ENCODE results near the gene LEF1. TPM values are rescaled to one million over a fixed set of nuclear protein-coding genes. Genes with fewer than 3 reads are reported as not detected.
A peak's percentile ranks its signal among the peaks of the same experiment; 100 is the strongest.
"Not testable (repeated sequence)": the region's sequence is repeated elsewhere in the genome, so short reads cannot be mapped to it uniquely, and the experiment has no call there.

The LEF1 gene
- total RNA-seq, 1 donor from 2014 or later, result 139 TPM

GRCh38 chr4:108068442-108068841 is 100.3 kb downstream of the LEF1 start:
- intact Hi-C loops (cut with micrococcal nuclease), result no loop called here
- Mint-ChIP-seq H3K27ac (no peak overlapping the region), H3K4me3 (no peak overlapping the region), H3K4me1 (ENCODE audit: low read depth) (peaks cover 73% of the 10 kb centered on the region), H3K27me3 (ENCODE audit: insufficient read depth) (no peaks in the 10 kb centered on the region), H3K9me3 (no peaks in the 10 kb centered on the region), H3K36me3 (ENCODE audit: low read depth) (peaks cover 51% of the 10 kb centered on the region)
- DNase-seq (ENCODE audit: low spot score), result no peak

DNA sequence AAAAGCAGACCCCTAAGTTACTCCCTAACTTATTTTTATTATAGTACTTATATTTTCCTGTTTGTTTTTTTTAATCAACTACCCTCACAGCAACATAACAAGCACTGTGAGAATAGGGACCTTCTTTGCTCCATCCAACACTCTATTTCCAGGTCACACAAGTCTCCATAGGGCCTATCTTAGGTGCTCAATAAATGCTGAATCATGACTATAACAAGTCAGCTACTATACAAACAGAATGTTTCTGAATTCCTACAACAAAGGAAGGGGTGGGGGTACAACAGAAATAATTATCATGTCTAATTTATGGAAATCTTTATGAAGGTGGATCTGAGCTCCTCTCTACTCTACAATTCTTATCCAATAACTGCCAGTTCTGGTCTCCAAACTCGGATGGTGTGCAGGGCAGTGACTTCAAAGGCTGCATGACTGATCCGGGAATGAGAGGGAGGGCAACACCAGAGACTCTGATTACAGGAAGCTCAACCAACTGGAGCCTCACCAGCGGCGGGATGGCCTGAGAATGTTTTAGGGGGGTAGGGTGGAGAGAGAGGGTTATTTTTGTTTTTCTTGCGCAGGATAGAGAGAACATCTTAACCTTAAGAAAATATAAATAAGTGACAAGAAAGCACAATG is 107.9 kb downstream of the LEF1 start:
- peaks cover 37% of the 10 kb centered on the region for H3K36me3 Mint-ChIP-seq (ENCODE audit: low read depth)

DNA sequence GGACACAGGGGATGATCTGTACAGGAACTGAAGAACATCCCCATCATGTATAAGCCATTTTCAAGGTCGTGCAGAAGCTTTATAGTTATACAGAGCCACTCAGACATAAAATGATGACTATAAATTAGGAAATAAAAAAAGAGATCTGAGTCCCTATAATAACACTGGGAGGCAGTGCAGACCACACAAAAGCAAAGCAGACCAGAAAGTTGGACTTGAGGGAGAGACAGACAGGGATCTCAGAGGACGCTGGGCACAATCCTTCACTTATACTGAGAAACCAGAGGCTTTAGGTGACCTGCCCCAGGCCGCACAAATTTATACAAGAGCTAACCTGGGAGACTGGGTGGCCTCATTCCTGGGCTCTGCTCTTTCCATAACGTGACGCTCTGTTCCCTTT is 108.6 kb downstream of the LEF1 start:
- intact Hi-C loops (cut with micrococcal nuclease), result no loop called here
- H3K4me3 Mint-ChIP-seq, result no peak overlapping the region
- peaks cover 37% of the 10 kb centered on the region for H3K36me3 Mint-ChIP-seq (ENCODE audit: low read depth)
- H3K27me3 Mint-ChIP-seq (ENCODE audit: insufficient read depth), result no peaks in the 10 kb centered on the region
- H3K9me3 Mint-ChIP-seq, result no peaks in the 10 kb centered on the region
- peaks cover 57% of the 10 kb centered on the region for H3K4me1 Mint-ChIP-seq (ENCODE audit: low read depth)
- peak overlapping the region; percentile 32 for H3K27ac Mint-ChIP-seq
- no peak for DNase-seq (ENCODE audit: low spot score)

More for the DNA sequence above, 107.9 kb downstream of the LEF1 start:
- intact Hi-C loops (cut with micrococcal nuclease), result no loop called here
- Mint-ChIP-seq H3K9me3 (no peaks in the 10 kb centered on the region), H3K27ac (no peak overlapping the region), H3K4me3 (no peak overlapping the region), H3K4me1 (ENCODE audit: low read depth) (peaks cover 51% of the 10 kb centered on the region), H3K27me3 (ENCODE audit: insufficient read depth) (no peaks in the 10 kb centered on the region)
- DNase-seq (ENCODE audit: low spot score), result no peak

DNA sequence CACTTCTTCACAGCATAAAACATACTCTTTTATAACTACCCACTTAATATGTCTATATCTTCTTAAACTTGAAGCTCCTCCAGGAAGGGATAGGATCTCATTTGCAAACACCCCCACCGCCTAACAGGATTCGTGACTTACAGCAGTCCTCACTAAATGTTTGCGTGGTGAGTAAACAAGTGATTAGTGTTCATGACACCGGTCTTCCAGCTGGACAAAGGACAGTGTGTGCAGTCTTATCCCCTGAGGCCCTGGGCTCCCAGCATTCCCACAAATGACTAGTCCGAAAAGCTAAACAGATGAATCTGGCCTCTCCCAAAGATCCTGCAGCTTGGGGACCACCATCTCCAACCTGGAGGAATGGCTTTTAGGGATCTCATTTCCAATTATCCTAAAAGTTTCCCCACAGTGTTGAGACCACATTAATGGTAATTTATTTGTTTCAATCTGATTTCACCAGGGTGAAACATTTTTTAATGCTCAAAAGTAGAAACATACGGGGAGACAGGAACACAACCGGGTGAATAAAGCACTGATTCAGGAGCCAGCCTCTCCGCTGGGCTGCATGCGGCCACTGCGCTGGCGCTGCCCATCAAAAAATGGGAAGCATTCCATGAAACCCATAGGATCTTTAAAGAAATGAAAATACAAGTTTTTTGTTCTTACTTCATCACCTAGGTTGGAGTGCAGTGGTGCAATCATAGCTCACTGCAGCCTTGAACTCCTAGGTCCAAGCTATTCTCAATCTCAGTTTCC is 109.9 kb downstream of the LEF1 start:
- Mint-ChIP-seq H3K9me3 (no peaks in the 10 kb centered on the region), H3K4me3 (no peak overlapping the region), H3K36me3 (ENCODE audit: low read depth) (peaks cover 37% of the 10 kb centered on the region), H3K27ac (peak overlapping the region; percentile 21), H3K4me1 (ENCODE audit: low read depth) (peaks cover 60% of the 10 kb centered on the region), H3K27me3 (ENCODE audit: insufficient read depth) (no peaks in the 10 kb centered on the region)
- no peak for DNase-seq (ENCODE audit: low spot score)
- intact Hi-C loops (cut with micrococcal nuclease), result no loop called here

GRCh38 chr4:108056418-108056817 is 112.3 kb downstream of the LEF1 start:
- Mint-ChIP-seq H3K4me1 (ENCODE audit: low read depth) (peaks cover 67% of the 10 kb centered on the region), H3K27ac (no peak overlapping the region), H3K27me3 (ENCODE audit: insufficient read depth) (no peaks in the 10 kb centered on the region), H3K4me3 (no peak overlapping the region), H3K36me3 (ENCODE audit: low read depth) (peaks cover 38% of the 10 kb centered on the region), H3K9me3 (no peaks in the 10 kb centered on the region)
- no peak for DNase-seq (ENCODE audit: low spot score)
- intact Hi-C loops (cut with micrococcal nuclease), result no loop called here

DNA sequence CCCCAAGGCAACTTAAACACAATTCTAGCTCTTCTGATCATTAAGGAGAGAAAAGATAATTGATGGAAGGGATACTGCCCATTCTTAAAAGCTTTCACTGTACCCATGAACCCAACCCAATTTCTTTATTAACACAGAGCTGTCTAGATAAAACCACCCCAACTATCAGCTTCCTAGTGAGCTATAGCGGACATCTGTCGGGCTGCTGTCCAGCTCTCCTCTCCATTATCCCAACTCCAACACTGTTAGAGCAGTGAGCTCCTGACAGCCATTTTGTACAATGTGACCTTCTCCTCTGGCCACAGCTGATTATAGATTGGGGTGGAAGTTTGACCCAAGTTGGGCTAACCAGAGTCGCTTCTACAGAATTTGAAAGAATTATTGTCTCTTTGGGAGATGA is 112.9 kb downstream of the LEF1 start:
- H3K27ac Mint-ChIP-seq, result peak overlapping the region; percentile 43
- intact Hi-C loops (cut with micrococcal nuclease), result no loop called here
- no peak overlapping the region for H3K4me3 Mint-ChIP-seq
- no peaks in the 10 kb centered on the region for H3K27me3 Mint-ChIP-seq (ENCODE audit: insufficient read depth)
- DNase-seq (ENCODE audit: low spot score), result no peak
- H3K9me3 Mint-ChIP-seq, result no peaks in the 10 kb centered on the region
- H3K36me3 Mint-ChIP-seq (ENCODE audit: low read depth), result peaks cover 43% of the 10 kb centered on the region
- H3K4me1 Mint-ChIP-seq (ENCODE audit: low read depth), result peaks cover 70% of the 10 kb centered on the region

GRCh38 chr4:108054025-108054638 is 114.6 kb downstream of the LEF1 start:
- peak overlapping the region; percentile 58 for H3K4me3 Mint-ChIP-seq
- no peaks in the 10 kb centered on the region for H3K9me3 Mint-ChIP-seq
- DNase-seq (ENCODE audit: low spot score), result no peak
- peaks cover 41% of the 10 kb centered on the region for H3K36me3 Mint-ChIP-seq (ENCODE audit: low read depth)
- intact Hi-C loops (cut with micrococcal nuclease), result no loop called here
- H3K4me1 Mint-ChIP-seq (ENCODE audit: low read depth), result peaks cover 82% of the 10 kb centered on the region
- no peaks in the 10 kb centered on the region for H3K27me3 Mint-ChIP-seq (ENCODE audit: insufficient read depth)
- H3K27ac Mint-ChIP-seq, result peak overlapping the region; percentile 74

GRCh38 chr4:108053251-108053711 is 115.5 kb downstream of the LEF1 start:
- H3K36me3 Mint-ChIP-seq (ENCODE audit: low read depth), result peaks cover 45% of the 10 kb centered on the region
- peaks cover 82% of the 10 kb centered on the region for H3K4me1 Mint-ChIP-seq (ENCODE audit: low read depth)
- no peaks in the 10 kb centered on the region for H3K27me3 Mint-ChIP-seq (ENCODE audit: insufficient read depth)
- peak overlapping the region; percentile 85 for H3K27ac Mint-ChIP-seq
- DNase-seq (ENCODE audit: low spot score), result no peak
- H3K4me3 Mint-ChIP-seq, result peak overlapping the region; percentile 52
- intact Hi-C loops (cut with micrococcal nuclease), result loop anchor here (1.0 to 2.0 kb wide), 3 partner anchors 10 to 22 kb away; no protein-coding TSS in a partner anchor
- no peaks in the 10 kb centered on the region for H3K9me3 Mint-ChIP-seq

GRCh38 chr4:108052558-108053120 is 116.1 kb downstream of the LEF1 start:
- Mint-ChIP-seq H3K4me3 (peak overlapping the region; percentile 52), H3K27ac (peak overlapping the region; percentile 85), H3K36me3 (ENCODE audit: low read depth) (peaks cover 49% of the 10 kb centered on the region), H3K4me1 (ENCODE audit: low read depth) (peaks cover 81% of the 10 kb centered on the region), H3K9me3 (no peaks in the 10 kb centered on the region), H3K27me3 (ENCODE audit: insufficient read depth) (no peaks in the 10 kb centered on the region)
- intact Hi-C loops (cut with micrococcal nuclease), result loop anchor here (1.0 to 2.0 kb wide), 3 partner anchors 11 to 22 kb away; no protein-coding TSS in a partner anchor
- no peak for DNase-seq (ENCODE audit: low spot score)

DNA sequence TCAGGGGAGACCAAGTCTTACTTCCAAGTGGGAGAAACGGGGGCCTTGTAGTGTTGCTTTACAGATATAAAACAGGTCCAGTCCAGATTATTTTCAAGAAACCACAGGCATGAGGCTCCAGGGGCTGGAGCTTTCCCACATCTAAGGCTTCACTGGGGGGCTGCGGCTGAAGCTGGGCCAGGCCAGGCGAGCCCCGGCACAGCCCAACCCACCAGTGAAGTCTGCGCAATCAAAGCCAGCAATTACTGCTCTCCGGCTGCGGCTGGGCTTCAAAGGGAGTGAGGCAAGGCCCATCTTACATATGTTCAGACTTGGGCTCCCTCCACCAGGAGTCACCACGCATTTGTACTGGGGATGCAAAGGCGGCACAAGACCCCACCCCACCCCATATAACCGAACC is 117.4 kb downstream of the LEF1 start:
- peak overlapping the region; percentile 93 for H3K27ac Mint-ChIP-seq
- no peak for DNase-seq (ENCODE audit: low spot score)
- intact Hi-C loops (cut with micrococcal nuclease), result no loop called here

DNA sequence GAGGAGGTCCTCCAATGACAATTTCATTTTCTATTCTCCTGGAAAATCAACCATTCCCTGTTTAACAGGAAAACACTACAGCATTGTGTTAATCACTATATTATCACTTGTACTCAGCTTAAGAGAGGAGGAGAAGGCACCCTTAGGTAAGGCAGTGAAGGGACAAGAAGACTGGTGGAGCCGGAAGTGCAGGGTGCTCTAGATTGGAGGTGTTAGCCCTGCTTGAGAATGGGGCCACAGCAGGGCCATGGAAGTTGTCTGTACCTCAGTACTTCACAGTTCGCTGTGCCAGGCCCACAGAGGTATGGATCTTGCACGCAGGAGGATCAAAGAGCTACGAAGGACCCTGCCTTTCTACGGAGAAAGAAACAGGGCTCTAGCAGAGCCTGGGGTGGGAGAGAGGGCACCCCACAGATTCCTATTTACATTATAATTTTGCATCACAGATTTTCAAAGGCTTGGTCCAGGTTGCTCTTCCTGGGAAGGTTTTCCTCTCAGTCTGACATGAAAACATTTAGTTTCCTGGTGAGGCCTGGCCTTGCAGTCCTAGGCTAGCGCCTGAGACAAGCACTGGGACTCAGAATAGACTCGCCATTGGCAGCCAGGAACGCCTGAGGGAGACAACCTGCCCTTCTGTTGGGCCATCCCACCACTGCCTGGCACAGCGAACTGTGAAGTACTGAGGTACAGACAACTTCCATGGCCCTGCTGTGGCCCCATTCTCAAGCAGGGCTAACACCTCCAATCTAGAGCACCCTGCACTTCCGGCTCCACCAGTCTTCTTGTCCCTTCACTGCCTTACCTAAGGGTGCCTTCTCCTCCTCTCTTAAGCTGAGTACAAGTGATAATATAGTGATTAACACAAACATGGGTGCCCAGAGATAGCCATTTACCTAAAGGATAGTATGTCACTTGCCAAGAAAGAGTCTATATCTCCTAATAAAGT is 118.3 kb downstream of the LEF1 start:
- H3K27me3 Mint-ChIP-seq (ENCODE audit: insufficient read depth); DNase-seq (ENCODE audit: low spot score); intact Hi-C loops (cut with micrococcal nuclease); H3K9me3 Mint-ChIP-seq: not testable (repeated sequence)
- H3K36me3 Mint-ChIP-seq (ENCODE audit: low read depth), result peaks cover 63% of the 10 kb centered on the region
- peaks cover 79% of the 10 kb centered on the region for H3K4me1 Mint-ChIP-seq (ENCODE audit: low read depth)
- H3K4me3 Mint-ChIP-seq, result peak overlapping the region; percentile 87
- peak overlapping the region; percentile 99 for H3K27ac Mint-ChIP-seq

More for the DNA sequence above, 117.4 kb downstream of the LEF1 start:
- peaks cover 79% of the 10 kb centered on the region for H3K4me1 Mint-ChIP-seq (ENCODE audit: low read depth)
- H3K36me3 Mint-ChIP-seq (ENCODE audit: low read depth), result peaks cover 57% of the 10 kb centered on the region
- no peaks in the 10 kb centered on the region for H3K27me3 Mint-ChIP-seq (ENCODE audit: insufficient read depth)
- H3K4me3 Mint-ChIP-seq, result no peak overlapping the region
- H3K9me3 Mint-ChIP-seq, result no peaks in the 10 kb centered on the region

GRCh38 chr4:108049406-108049805 is 119.3 kb downstream of the LEF1 start:
- intact Hi-C loops (cut with micrococcal nuclease), result loop anchor here (1.0 kb wide), 2 partner anchors 19 to 59 kb away; no protein-coding TSS in a partner anchor
- Mint-ChIP-seq H3K4me3 (peak overlapping the region; percentile 87), H3K4me1 (ENCODE audit: low read depth) (peaks cover 79% of the 10 kb centered on the region), H3K36me3 (ENCODE audit: low read depth) (peaks cover 62% of the 10 kb centered on the region), H3K9me3 (no peaks in the 10 kb centered on the region), H3K27ac (peak overlapping the region; percentile 99), H3K27me3 (ENCODE audit: insufficient read depth) (no peaks in the 10 kb centered on the region)
- DNase-seq (ENCODE audit: low spot score), result peak; percentile 46

All from activated T-helper 1 cell treated with anti-CD3 and anti-CD28 coated beads, Interleukin-12 subunit alpha, Interleukin-12 subunit beta, Interleukin-2, Interleukin-4 antibody, amounts not matched to agents 30 ng/mL and 10 ng/mL and 1 ng/mL, durations not matched to agents 14 hours and 24 hours and 36 hours (primary cell).